ENCODE measurements around the gene GNL2. TPM values are rescaled to one million over a fixed set of nuclear protein-coding genes. Genes with fewer than 3 reads are reported as not detected.
A peak's percentile ranks its signal among the peaks of the same experiment; 100 is the strongest.

GNL2 gene
- total RNA-seq, 4 donors from 2014 or later = 27.8 to 67.5 (median 44.2) TPM

GRCh38 chr1:37605061-37605650 is 9.4 kb upstream of the GNL2 start:
- H3K9me3 ChIP-seq = no peaks in the 10 kb centered on the region
- no peaks in the 10 kb centered on the region for H3K4me1 ChIP-seq
- no peak overlapping the region for H3K4me3 ChIP-seq
- no peak for DNase-seq (ENCODE audit: low spot score in 2 of 2)
- no peak overlapping the region for H3K27ac ChIP-seq
- H3K27me3 ChIP-seq = peaks cover 0 to 9% of the 10 kb centered on the region in 2 donors
- 55 to 66% methylated on average over 11 to 12 of the region's 12 CpGs for WGBS, 2 donors
- TF ChIP-seq CTCF (IDR thresholded peaks at IDR 0.05) (no peak), EP300 (IDR thresholded peaks at IDR 0.05) (no peak), POLR2A (IDR thresholded peaks at IDR 0.05) (no peak)
- no peaks in the 10 kb centered on the region for H3K36me3 ChIP-seq

- Histone ChIP-seq H3K27me3 (peaks cover 0 to 9% of the 10 kb centered on the region in 2 donors), H3K9me3 (no peaks in the 10 kb centered on the region), H3K4me3 (no peak overlapping the region), H3K36me3 (no peaks in the 10 kb centered on the region), H3K27ac (no peak overlapping the region), H3K4me1 (no peaks in the 10 kb centered on the region)
- TF ChIP-seq EP300 (IDR thresholded peaks at IDR 0.05) (no peak), CTCF (IDR thresholded peaks at IDR 0.05) (peak in 4 of 5 experiments; percentile 19 to 48 (median 38)), POLR2A (IDR thresholded peaks at IDR 0.05) (no peak)
- peak in 1 of 2 donors; percentile 6 for DNase-seq (ENCODE audit: low spot score in 2 of 2)
- 30 to 31% methylated on average over 8 of the region's 8 CpGs for WGBS, 2 donors
These were observed 7.3 kb upstream of the GNL2 start for GRCh38 chr1:37602750-37603694.

- DNase-seq (ENCODE audit: low spot score in 2 of 2) = no peak
- peaks cover 0 to 2% (median under 1%) of the 10 kb centered on the region in 4 donors for H3K4me1 ChIP-seq
- H3K4me3 ChIP-seq = no peak overlapping the region
- no peak for TF ChIP-seq EP300 (IDR thresholded peaks at IDR 0.05)
- no peak for TF ChIP-seq POLR2A (IDR thresholded peaks at IDR 0.05)
- no peak for TF ChIP-seq CTCF (IDR thresholded peaks at IDR 0.05)
- H3K27me3 ChIP-seq = peaks cover 0 to 9% of the 10 kb centered on the region in 2 donors
- H3K9me3 ChIP-seq = no peaks in the 10 kb centered on the region
- no peaks in the 10 kb centered on the region for H3K36me3 ChIP-seq
- H3K27ac ChIP-seq = no peak overlapping the region
These were observed 5.7 kb upstream of the GNL2 start for GRCh38 chr1:37601441-37601840.

GRCh38 chr1:37599940-37600339 is 4.2 kb upstream of the GNL2 start:
- no peak for TF ChIP-seq POLR2A (IDR thresholded peaks at IDR 0.05)
- no peak for TF ChIP-seq EP300 (IDR thresholded peaks at IDR 0.05)
- TF ChIP-seq CTCF (IDR thresholded peaks at IDR 0.05) = no peak
- H3K4me3 ChIP-seq = no peak overlapping the region
- H3K27me3 ChIP-seq = peaks cover 0 to 9% of the 10 kb centered on the region in 2 donors
- no peak overlapping the region for H3K27ac ChIP-seq
- WGBS, 2 donors = 50 to 60% methylated on average over 5 of the region's 5 CpGs
- H3K36me3 ChIP-seq = no peaks in the 10 kb centered on the region
- no peak for DNase-seq (ENCODE audit: low spot score in 2 of 2)
- H3K4me1 ChIP-seq = peaks cover 0 to 10% (median 5%) of the 10 kb centered on the region in 4 donors
- H3K9me3 ChIP-seq = no peaks in the 10 kb centered on the region

- Histone ChIP-seq H3K36me3 (peaks cover 0 to 20% (median 0%) of the 10 kb centered on the region in 3 donors), H3K9me3 (no peaks in the 10 kb centered on the region), H3K4me1 (peaks cover 0 to 29% (median 17%) of the 10 kb centered on the region in 4 donors), H3K27me3 (no peaks in the 10 kb centered on the region), H3K4me3 (peak overlapping the region; percentile 57 to 87 (median 71)), H3K27ac (peak overlapping the region; percentile 66 to 88 (median 84))
- no peak for DNase-seq (ENCODE audit: low spot score in 2 of 2)
- WGBS, 2 donors = 0% methylated on average over 3 of the region's 3 CpGs
- TF ChIP-seq EP300 (IDR thresholded peaks at IDR 0.05) (no peak), CTCF (IDR thresholded peaks at IDR 0.05) (no peak), POLR2A (IDR thresholded peaks at IDR 0.05) (no peak)
These were observed 488 bp upstream of the GNL2 start for GRCh38 chr1:37596182-37596667.

Data from tibial nerve (tissue), 4 donors.